HEK293 (cell line): ENCODE results near the gene KIAA1755.

Source experiments
- CTCF ChIA-PET: fragments of 350-600 bp; formaldehyde crosslinking; extraction: SDS; loops from one replicate; lab custom pipeline; 2021; ENCODE audit warnings: antibody characterized with exemption; lab: Yijun Ruan, JAX
- POLR2A ChIA-PET: fragments of 300-600 bp; formaldehyde crosslinking; extraction: SDS; loops from one replicate; lab custom pipeline; 2020; ENCODE audit warnings: antibody characterized with exemption, inconsistent platforms; lab: Yijun Ruan, JAX
- H3K27ac ChIP-seq: fragments of 200-500 bp; sonication (Bioruptor generic); 2 replicates; pipeline ENCODE4 v1.5.1; 2014; ENCODE audit warnings: low read depth, low read length, control low read depth, inconsistent platforms; ENCODE audit errors: extremely low read depth
- H3K36me3 ChIP-seq, 2 experiments: fragments of 200-500 bp in 1 of 2; sonication (Bioruptor generic) in 1 of 2; 1 replicate in 1 of 2; 2 replicates in 1 of 2; pipeline ENCODE4 v1.5.1; 2014 to 2017; ENCODE audit warnings: inconsistent platforms in 2 of 2, low read length in 2 of 2; ENCODE audit not compliant: control insufficient read depth in 2 of 2, insufficient read depth in 1 of 2
- H3K4me1 ChIP-seq: fragments of 200-500 bp; sonication (Bioruptor generic); 2 replicates; pipeline ENCODE4 v1.5.1; 2014; ENCODE audit warnings: mild to moderate bottlenecking, low read length, inconsistent platforms; ENCODE audit not compliant: control insufficient read depth, insufficient read depth
- H3K4me3 ChIP-seq: 2 replicates; pipeline ENCODE4 v1.5.1; 2011; ENCODE audit warnings: low read depth, mild to moderate bottlenecking, control low read depth, low read length, moderate library complexity
- H3K9me3 ChIP-seq: fragments of 200-500 bp; sonication (Bioruptor generic); 2 replicates; pipeline ENCODE4 v1.5.1; 2014; ENCODE audit warnings: low read depth, low read length, inconsistent platforms; ENCODE audit not compliant: control insufficient read depth, insufficient read depth
- GLIS1 ChIP-seq: fragments of 450-650 bp; formaldehyde crosslinking; IDR thresholded peaks from 2 replicates; pipeline ENCODE4 v1.5.1; 2016; ENCODE audit warnings: missing biosample characterization, missing genetic modification characterization
- GLIS2 ChIP-seq: fragments of 450-650 bp; formaldehyde crosslinking; IDR thresholded peaks from 2 replicates; pipeline ENCODE4 v1.5.1; 2016; ENCODE audit warnings: missing biosample characterization, missing genetic modification characterization
- HOXA7 ChIP-seq: sonication (generic); formaldehyde crosslinking; IDR thresholded peaks from 2 replicates; pipeline ENCODE4 v1.8.1; 2022; ENCODE audit warnings: missing genetic modification reagents, borderline replicate concordance
- HOXC10 ChIP-seq: sonication (generic); formaldehyde crosslinking; IDR thresholded peaks from 2 replicates; pipeline ENCODE4 v1.8.1; 2023; ENCODE audit warnings: mild to moderate bottlenecking, missing genetic modification reagents
- TSHZ1 ChIP-seq: fragments of 450-650 bp; formaldehyde crosslinking; IDR thresholded peaks from 2 replicates; pipeline ENCODE4 v1.5.1; 2016; ENCODE audit warnings: missing biosample characterization, missing genetic modification characterization, borderline replicate concordance
- ZBTB1 ChIP-seq: fragments of 450-650 bp; formaldehyde crosslinking; IDR thresholded peaks from 2 replicates; pipeline ENCODE4 v1.5.1; 2016; ENCODE audit warnings: missing biosample characterization, missing genetic modification characterization
- ZBTB17 ChIP-seq: fragments of 450-650 bp; formaldehyde crosslinking; IDR thresholded peaks from 2 replicates; pipeline ENCODE4 v1.5.1; 2016; ENCODE audit warnings: missing biosample characterization, missing genetic modification characterization
- ZFHX2 ChIP-seq: fragments of 450-650 bp; formaldehyde crosslinking; conservative IDR thresholded peaks from 2 replicates; pipeline ENCODE4 v1.5.1; 2016; ENCODE audit warnings: missing biosample characterization, missing genetic modification characterization
- ZFP3 ChIP-seq: fragments of 450-650 bp; formaldehyde crosslinking; IDR thresholded peaks from 2 replicates; pipeline ENCODE4 v1.5.1; 2016; ENCODE audit warnings: low read depth, missing biosample characterization, missing genetic modification characterization
- ZFP69B ChIP-seq: fragments of 450-650 bp; formaldehyde crosslinking; IDR thresholded peaks from 2 replicates; pipeline ENCODE4 v1.5.1; 2016; ENCODE audit warnings: missing biosample characterization, missing genetic modification characterization
- ZNF140 ChIP-seq: fragments of 450-650 bp; formaldehyde crosslinking; IDR thresholded peaks from 2 replicates; pipeline ENCODE4 v1.5.1; 2016; ENCODE audit warnings: missing biosample characterization, missing genetic modification characterization
- ZNF157 ChIP-seq: fragments of 450-650 bp; formaldehyde crosslinking; IDR thresholded peaks from 2 replicates; pipeline ENCODE4 v1.5.1; 2016; ENCODE audit warnings: missing biosample characterization, missing genetic modification characterization
- ZNF18 ChIP-seq: fragments of 450-650 bp; formaldehyde crosslinking; IDR thresholded peaks from 2 replicates; pipeline ENCODE4 v1.5.1; 2016; ENCODE audit warnings: missing biosample characterization, missing genetic modification characterization
- ZNF341 ChIP-seq: fragments of 450-650 bp; formaldehyde crosslinking; IDR thresholded peaks from 2 replicates; pipeline ENCODE4; 2016; ENCODE audit warnings: low read depth, missing biosample characterization, missing genetic modification characterization
- ZNF391 ChIP-seq: fragments of 450-650 bp; formaldehyde crosslinking; IDR thresholded peaks from 2 replicates; pipeline ENCODE4 v1.5.1; 2016; ENCODE audit warnings: low read depth, missing biosample characterization, missing genetic modification characterization, borderline replicate concordance
- ZNF548 ChIP-seq: fragments of 450-650 bp; formaldehyde crosslinking; IDR thresholded peaks from 2 replicates; pipeline ENCODE4 v1.5.1; 2016; ENCODE audit warnings: missing biosample characterization, missing genetic modification characterization
- ZNF558 ChIP-seq: fragments of 450-650 bp; formaldehyde crosslinking; IDR thresholded peaks from 2 replicates; pipeline ENCODE4 v1.5.1; 2016; ENCODE audit warnings: missing biosample characterization, missing genetic modification characterization
- ZNF560 ChIP-seq: fragments of 450-650 bp; formaldehyde crosslinking; IDR thresholded peaks from 2 replicates; pipeline ENCODE4 v1.5.1; 2017; ENCODE audit warnings: missing biosample characterization, missing genetic modification characterization, borderline replicate concordance
- ZNF610 ChIP-seq: fragments of 450-650 bp; formaldehyde crosslinking; IDR thresholded peaks from 2 replicates; pipeline ENCODE4 v1.5.1; 2016; ENCODE audit warnings: missing biosample characterization, missing genetic modification characterization, borderline replicate concordance
- ZNF623 ChIP-seq: fragments of 450-650 bp; formaldehyde crosslinking; IDR thresholded peaks from 2 replicates; pipeline ENCODE4 v1.5.1; 2016; ENCODE audit warnings: missing biosample characterization, missing genetic modification characterization
- ZNF654 ChIP-seq: fragments of 450-650 bp; formaldehyde crosslinking; IDR thresholded peaks from 2 replicates; pipeline ENCODE4 v1.5.1; 2016; ENCODE audit warnings: low read depth, missing biosample characterization, missing genetic modification characterization
- ZNF776 ChIP-seq: fragments of 450-650 bp; formaldehyde crosslinking; IDR thresholded peaks from 2 replicates; pipeline ENCODE4 v1.5.0; 2017; ENCODE audit warnings: missing biosample characterization, missing genetic modification characterization, borderline replicate concordance
- ZNF777 ChIP-seq: fragments of 450-650 bp; formaldehyde crosslinking; IDR thresholded peaks from 2 replicates; pipeline ENCODE4 v1.5.1; 2017; ENCODE audit warnings: missing biosample characterization, missing genetic modification characterization, borderline replicate concordance
- ZNF792 ChIP-seq: fragments of 450-650 bp; formaldehyde crosslinking; IDR thresholded peaks from 2 replicates; pipeline ENCODE4 v1.5.1; 2016; ENCODE audit warnings: missing biosample characterization, missing genetic modification characterization
- ZSCAN16 ChIP-seq: fragments of 450-650 bp; formaldehyde crosslinking; IDR thresholded peaks from 2 replicates; pipeline ENCODE4 v1.5.1; 2016; ENCODE audit warnings: missing biosample characterization, missing genetic modification characterization
- TF ChIP-seq, protein P1 (sequence below): fragments of 450-650 bp; formaldehyde crosslinking; optimal IDR thresholded peaks from 2 replicates; pipeline ENCODE3; 2016; ENCODE audit warnings: missing biosample characterization, mild to moderate bottlenecking, missing genetic modification characterization
- TF ChIP-seq, protein P2 (sequence below): fragments of 450-650 bp; formaldehyde crosslinking; IDR thresholded peaks from 2 replicates; pipeline ENCODE4 v1.5.1; 2017; ENCODE audit warnings: missing biosample characterization, missing genetic modification characterization

Gene KIAA1755

GRCh38 chr20:38208523-38208922 is 52.0 kb downstream of the KIAA1755 start:
- ChIA-PET CTCF (interaction anchor here (0.8 to 4.3 kb wide), 2 partner anchors 13 to 82 kb away, joined by 3 to 32 read pairs; no protein-coding TSS in a partner anchor), POLR2A (no interaction called here)
- no peak overlapping the region for H3K4me3 ChIP-seq
- no peak for TF ChIP-seq ZNF623 (tag by site-specific recombination)
- no peak for TF ChIP-seq GLIS2 (tag by site-specific recombination)
- TF ChIP-seq ZNF18 (tag by site-specific recombination): no peak
- peak; percentile 50 for TF ChIP-seq ZBTB17
- TF ChIP-seq TSHZ1 (tag by site-specific recombination): no peak
- TF ChIP-seq HOXC10 (CRISPR knock-in tag): no peak
- no peaks in the 10 kb centered on the region for H3K4me1 ChIP-seq
- no peak overlapping the region for H3K27ac ChIP-seq
- no peaks in the 10 kb centered on the region for H3K36me3 ChIP-seq
- H3K9me3 ChIP-seq: no peaks in the 10 kb centered on the region

DNA sequence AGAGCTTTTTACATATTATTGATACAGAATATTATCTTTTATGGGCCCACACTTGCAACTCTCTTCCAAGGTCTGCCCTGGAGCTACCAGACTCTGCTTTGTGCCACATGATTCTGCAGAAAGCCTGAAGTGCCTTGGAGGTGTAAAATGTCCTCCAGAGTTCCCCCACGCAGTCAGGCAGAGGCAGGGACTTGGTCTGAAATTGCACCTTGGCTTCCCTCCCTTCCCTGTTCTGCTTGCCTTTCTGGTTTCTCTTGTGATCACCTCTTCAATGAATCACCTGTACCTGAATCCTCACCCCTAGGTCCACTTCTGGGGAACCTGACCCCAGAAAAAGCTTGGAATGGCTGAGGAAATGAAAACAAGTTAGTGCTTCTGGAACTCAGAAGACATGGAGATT is 52.4 kb downstream of the KIAA1755 start:
- H3K4me3 ChIP-seq: no peak overlapping the region
- ChIA-PET POLR2A (no interaction called here), CTCF (interaction anchor here (0.8 to 4.3 kb wide), 2 partner anchors 13 to 83 kb away, joined by 3 to 32 read pairs; no protein-coding TSS in a partner anchor)
- H3K4me1 ChIP-seq: no peaks in the 10 kb centered on the region
- H3K36me3 ChIP-seq: no peaks in the 10 kb centered on the region
- TF ChIP-seq ZNF777 (tag by site-specific recombination): no peak
- no peak for TF ChIP-seq ZNF140
- no peak for TF ChIP-seq ZFHX2
- no peak for TF ChIP-seq ZNF391
- no peak for TF ChIP-seq ZNF341 (tag by site-specific recombination)
- TF ChIP-seq ZNF776 (tag by site-specific recombination): no peak
- TF ChIP-seq ZNF654 (tag by site-specific recombination): no peak
- TF ChIP-seq ZFP3 (tag by site-specific recombination): no peak
- TF ChIP-seq ZNF792 (tag by site-specific recombination): no peak
- no peak for TF ChIP-seq HOXA7 (CRISPR knock-in tag)
- no peak for TF ChIP-seq GLIS1 (tag by site-specific recombination)
- no peak overlapping the region for H3K27ac ChIP-seq
- no peaks in the 10 kb centered on the region for H3K9me3 ChIP-seq

- no peak overlapping the region for H3K4me3 ChIP-seq
- no peaks in the 10 kb centered on the region for H3K4me1 ChIP-seq
- H3K27ac ChIP-seq: no peak overlapping the region
- ChIA-PET POLR2A (no interaction called here), CTCF (interaction anchor here (0.8 to 4.3 kb wide), 2 partner anchors 14 to 134 kb away, joined by 4 to 32 read pairs; no protein-coding TSS in a partner anchor)
- H3K9me3 ChIP-seq: no peaks in the 10 kb centered on the region
- H3K36me3 ChIP-seq: no peaks in the 10 kb centered on the region
- TF ChIP-seq ZNF558 (tag by site-specific recombination) (no peak), ZNF157 (tag by site-specific recombination) (no peak), ZNF560 (no peak), ZSCAN16 (no peak), ZFP69B (tag by site-specific recombination) (no peak), ZBTB1 (tag by site-specific recombination) (no peak), ZNF610 (no peak), ZNF548 (tag by site-specific recombination) (no peak)
- TF ChIP-seq, protein P1, sequence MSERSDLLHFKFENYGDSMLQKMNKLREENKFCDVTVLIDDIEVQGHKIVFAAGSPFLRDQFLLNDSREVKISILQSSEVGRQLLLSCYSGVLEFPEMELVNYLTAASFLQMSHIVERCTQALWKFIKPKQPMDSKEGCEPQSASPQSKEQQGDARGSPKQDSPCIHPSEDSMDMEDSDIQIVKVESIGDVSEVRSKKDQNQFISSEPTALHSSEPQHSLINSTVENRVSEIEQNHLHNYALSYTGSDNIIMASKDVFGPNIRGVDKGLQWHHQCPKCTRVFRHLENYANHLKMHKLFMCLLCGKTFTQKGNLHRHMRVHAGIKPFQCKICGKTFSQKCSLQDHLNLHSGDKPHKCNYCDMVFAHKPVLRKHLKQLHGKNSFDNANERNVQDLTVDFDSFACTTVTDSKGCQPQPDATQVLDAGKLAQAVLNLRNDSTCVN (tag by site-specific recombination): no peak
- TF ChIP-seq, protein P2, sequence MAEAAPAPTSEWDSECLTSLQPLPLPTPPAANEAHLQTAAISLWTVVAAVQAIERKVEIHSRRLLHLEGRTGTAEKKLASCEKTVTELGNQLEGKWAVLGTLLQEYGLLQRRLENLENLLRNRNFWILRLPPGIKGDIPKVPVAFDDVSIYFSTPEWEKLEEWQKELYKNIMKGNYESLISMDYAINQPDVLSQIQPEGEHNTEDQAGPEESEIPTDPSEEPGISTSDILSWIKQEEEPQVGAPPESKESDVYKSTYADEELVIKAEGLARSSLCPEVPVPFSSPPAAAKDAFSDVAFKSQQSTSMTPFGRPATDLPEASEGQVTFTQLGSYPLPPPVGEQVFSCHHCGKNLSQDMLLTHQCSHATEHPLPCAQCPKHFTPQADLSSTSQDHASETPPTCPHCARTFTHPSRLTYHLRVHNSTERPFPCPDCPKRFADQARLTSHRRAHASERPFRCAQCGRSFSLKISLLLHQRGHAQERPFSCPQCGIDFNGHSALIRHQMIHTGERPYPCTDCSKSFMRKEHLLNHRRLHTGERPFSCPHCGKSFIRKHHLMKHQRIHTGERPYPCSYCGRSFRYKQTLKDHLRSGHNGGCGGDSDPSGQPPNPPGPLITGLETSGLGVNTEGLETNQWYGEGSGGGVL (tag by site-specific recombination): no peak
These were observed 52.9 kb downstream of the KIAA1755 start for GRCh38 chr20:38207621-38208020.
